Daoy (cell line): Measurements from ENCODE around the gene C16orf54. TPM values are rescaled to one million over a fixed set of nuclear protein-coding genes. Genes with fewer than 3 reads are reported as not detected.
"Not testable (repeated sequence)": the region's sequence is repeated elsewhere in the genome, so short reads cannot be mapped to it uniquely, and the experiment has no call there.

Experiments
- DNase-seq: peaks from one replicate; pipeline ENCODE4 v3.0.0-alpha.2; 2015; ENCODE audit warnings: low read depth
- total RNA-seq: library from RNA; depleted of rRNA; stranded (reverse); fragments of >200 nt; shearing (Covaris generic); gene quantifications from 2 replicates; pipeline ENCODE4 v1.2.3, GENCODE V29; 2014; rRNA removed

Gene C16orf54, protein sequence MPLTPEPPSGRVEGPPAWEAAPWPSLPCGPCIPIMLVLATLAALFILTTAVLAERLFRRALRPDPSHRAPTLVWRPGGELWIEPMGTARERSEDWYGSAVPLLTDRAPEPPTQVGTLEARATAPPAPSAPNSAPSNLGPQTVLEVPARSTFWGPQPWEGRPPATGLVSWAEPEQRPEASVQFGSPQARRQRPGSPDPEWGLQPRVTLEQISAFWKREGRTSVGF
- 0.11 TPM in 1 of 2 replicates, not detected in the other for total RNA-seq

- peak; percentile 79 for DNase-seq
Observed at GRCh38 chr16:29745853-29746345, at the start of gene C16orf54. C16orf54 (minus strand) TSS chr16:29745990; CDS start chr16:29744951, 1,039 bp downstream.

DNA sequence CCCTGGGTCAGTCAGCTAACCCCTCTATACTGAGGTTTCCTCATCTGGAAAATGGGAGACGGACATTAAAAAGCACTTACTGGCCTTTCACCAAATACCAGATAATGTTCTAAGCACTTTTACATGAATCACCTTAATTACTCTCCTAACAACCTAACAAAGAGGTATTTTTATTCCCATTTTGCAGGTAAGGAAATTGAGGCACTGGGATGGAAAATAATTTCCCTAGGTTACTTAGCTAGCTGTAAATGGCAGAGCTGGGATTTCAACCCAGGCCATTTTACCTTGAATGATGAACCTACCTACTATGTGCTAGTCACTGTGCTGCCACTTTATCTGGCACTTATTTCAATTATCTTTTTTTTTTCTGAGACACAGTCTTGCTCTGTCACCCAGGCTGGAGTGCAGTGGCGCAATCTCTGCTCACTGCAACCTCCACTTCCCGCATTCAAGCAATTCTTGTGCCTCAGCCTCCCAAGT, 48.5 kb upstream of the C16orf54 start:
- no peak for DNase-seq

GRCh38 chr16:29793153-29793552, 47.4 kb upstream of the C16orf54 start:
- not testable (repeated sequence) for DNase-seq

DNA sequence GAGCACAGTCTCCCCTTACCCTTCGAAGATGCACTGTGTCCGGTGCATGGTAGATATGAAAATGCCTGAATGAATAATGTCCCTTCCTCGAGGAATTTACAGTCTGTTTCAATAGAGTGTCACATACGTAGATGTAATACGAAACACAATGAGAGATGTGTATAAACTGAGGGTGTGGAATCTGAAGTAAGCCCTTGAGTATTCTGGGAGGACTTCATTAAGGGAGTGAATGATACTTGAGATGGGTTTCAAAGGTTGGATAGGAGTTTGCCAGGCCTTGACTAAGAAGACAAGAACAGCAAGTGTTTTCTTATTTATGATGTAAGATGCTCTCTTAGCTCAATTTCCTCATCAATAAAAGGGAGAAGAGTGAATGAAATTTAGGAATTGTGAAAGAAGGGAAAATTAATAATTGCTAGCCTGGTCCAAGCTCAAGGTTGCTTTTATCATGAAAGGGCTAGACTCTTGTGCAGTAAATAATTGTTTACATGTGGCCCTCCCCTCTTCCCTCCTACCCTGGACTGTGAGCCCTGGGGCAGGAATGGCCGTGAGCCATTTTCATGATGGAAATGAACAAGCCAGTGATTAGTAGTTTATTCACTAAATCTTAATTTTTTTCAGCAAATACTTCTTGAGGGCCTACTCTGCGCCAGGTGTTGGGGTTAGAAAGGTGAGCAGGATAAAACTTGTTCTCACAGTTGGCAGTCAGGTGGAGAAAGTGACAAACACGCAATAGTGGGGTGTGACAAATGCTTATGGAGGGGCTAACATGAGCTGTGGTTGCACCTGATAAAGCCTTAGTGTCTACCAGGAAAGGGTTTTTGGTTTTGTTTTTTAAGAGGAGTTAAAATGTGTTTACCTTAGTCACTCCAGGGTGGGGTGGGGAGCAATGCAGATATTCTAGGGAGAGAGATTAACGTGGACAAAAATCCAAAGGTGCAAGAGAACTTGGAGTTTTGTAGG, 46.3 kb upstream of the C16orf54 start:
- DNase-seq = no peak

DNA sequence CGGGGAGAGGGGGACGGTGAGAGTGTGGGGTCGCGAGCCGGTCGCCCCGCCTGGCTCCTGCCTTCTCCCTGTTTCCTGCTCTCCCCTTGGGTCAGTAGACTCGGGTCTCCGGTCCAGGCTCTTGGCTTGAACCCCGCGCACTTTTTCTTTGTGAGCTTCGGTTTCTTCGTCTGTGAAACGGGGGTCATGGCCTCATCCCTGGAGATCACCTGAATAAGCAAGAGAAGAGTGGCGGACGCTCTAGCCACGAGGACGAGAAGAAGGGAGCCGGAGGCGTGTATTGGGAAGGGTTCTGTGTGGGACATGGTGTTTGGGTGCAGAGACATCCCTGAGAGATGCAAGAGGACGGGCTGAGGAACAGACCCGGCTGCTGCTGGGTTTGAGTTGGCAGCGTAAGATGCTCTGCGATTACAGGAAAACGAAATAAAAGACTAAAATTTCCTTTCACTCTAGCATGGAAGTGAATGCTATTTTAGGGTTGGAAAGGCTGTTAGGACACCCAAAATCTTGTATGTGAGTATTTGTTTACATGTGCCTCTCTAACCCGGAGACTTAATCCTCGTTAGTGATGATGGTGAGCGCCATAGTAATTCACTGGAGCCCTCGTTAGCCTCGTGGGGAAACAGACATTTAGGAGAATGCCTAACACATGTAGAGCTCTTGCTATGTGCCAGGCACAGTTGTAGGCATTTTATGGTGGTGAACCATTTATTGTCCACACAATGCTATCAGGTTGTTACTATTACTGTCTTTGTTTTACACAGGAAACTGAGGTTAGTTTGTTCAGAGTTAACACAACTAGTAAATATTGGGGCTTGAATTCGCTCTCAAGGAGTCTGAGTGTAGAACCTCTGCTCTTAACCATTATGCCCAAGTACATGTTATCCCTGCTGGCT, 45.4 kb upstream of the C16orf54 start:
- no peak for DNase-seq

DNA sequence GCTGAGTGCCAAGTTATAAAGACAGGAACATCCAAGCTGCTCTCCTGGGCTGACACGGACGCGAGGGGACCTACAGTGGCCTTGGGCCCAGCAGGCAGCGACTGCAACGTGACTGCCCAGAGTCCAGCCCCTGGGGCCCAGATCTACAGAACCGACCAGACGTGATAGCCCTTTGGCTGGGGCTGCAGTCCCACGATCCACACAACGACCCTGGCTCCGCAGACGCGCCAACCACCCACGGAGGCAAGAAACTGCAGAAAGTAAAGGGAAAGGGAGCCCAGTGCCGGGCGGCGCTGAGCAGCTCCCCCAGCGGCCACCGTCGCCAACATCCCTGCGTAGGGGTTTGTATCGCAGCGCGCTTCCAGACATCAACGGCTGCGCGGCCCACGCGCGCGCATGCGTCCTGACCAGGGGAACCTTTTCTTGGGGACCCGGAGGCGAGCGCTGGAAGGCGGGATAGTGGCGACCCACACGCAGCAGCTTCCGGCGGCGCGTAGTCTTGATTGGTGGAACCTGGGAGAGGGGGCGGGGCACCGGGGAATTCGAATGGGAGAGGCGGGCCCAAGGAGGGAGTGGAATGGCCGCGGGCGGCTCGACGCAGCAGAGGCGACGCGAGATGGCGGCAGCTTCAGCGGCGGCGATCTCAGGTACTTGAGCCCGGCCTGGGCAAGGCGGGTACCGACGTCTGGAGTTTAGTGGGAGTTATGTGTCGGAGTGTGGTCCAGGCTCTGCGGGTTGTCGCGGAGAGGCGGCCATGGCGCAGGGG, 44.6 kb upstream of the C16orf54 start, which contains the start of gene KIF22:
Gene KIF22 (plus strand): TSS at position 569 of the 766 bp plus-strand sequence. CDS start 9 bp downstream, at position 578.
- peak; percentile 99 for DNase-seq

- no peak for DNase-seq
Observed at GRCh38 chr16:29789775-29790182, 44.0 kb upstream of the C16orf54 start.

DNA sequence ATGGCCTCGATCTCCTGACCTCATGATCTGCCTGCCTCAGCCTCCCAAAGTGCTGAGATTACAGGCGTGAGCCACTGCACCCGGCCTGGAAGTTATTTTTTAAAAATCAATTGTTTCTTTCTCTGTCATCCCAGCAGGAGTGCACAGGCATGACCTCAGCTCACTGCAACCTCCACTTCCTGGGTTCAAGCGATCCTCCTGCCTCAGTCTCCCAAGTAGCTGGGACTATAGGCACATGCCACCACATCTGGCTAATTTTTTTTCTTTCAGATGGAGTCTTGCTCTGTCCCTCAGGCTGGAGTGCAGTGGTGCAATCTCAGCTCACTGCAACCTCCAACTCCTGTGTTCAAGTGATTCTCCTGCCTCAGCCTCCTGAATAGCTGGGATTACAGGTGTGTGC, 41.4 kb upstream of the C16orf54 start:
- not testable (repeated sequence) for DNase-seq

DNA sequence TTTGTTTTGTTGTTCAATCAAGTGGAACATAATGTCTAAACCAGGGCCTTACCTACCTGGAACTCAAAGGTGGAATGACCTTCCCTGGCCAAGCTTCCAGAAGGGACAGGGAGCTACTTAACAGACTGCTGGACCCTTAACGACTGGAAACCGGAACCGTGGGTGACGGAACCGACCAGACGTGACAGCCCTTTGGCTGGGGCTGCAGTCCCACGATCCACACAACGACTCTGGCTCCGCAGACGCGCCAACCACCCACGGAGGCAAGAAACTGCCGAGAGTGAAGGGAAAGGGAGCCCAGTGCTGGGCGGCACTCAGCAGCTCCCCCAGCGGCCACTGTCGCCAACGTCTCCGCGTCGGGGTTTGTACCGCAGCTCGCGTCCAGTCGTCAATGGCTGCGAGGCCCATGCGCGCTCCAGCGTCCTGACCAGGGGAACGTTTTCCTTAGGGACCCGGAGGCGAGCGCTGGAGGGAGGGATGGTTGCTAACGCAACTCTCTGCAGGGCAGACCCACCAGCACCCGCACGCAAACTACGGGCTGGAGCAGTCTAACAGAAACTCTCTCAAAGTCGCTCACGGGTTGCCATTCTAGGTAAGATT, 39.2 kb upstream of the C16orf54 start:
- DNase-seq = peak; percentile 80

DNA sequence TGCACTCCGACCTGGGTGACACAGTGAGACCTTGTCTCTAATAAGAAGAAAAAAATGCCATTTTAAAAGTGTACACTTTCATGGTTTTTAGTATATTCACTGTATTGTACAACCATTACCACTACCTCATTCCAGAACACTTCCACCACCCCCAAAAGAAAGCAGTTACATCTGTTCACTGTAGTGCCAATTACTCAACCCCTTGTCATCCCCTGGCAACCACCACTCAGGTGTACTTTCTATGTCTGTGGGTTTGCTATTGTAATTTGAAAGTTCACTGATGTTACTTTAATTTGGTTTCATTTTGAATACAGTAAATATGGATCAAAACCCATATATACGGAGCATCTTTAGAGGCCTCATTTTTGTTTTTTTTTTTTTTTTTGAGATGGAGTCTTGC, 38.4 kb upstream of the C16orf54 start:
- no peak for DNase-seq

DNA sequence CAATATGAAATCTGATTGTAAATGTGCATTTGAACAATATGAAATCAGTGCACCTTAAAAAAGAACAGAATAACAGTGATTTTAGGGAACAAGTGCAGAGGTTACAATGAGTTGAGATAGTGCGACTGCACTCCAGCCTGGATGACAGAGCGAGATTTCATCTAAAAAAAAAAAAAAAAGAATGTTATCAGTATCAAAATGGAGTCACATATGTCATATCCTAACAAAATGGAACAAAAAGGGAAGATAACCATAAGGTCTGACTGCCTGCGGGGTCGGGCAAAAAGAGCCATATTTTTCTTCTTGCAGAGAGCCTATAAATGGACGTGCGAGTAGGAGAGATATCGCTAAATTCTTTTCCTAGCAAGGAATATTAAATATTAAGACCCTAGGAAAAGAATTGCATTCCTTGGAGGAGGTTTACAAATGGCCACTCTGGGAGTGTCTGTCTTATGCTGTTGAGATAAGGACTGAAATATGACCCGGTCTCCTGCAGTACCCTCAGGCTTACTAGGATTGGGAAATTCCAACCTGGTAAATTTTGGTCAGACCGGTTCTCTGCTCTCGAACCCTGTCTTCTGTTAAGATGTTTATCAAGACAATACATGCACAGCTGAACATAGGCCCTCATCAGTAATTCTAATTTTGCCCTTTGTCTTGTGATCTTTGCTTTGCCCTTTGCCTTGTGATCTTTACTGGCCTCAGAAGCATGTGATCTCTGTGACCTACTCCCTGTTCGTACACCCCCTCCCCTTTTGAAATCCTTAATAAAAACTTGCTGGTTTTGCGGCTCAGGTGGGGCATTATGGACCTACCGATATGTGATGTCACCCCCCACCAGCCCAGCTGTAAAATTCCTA, 37.5 kb upstream of the C16orf54 start:
- DNase-seq = not testable (repeated sequence)

DNA sequence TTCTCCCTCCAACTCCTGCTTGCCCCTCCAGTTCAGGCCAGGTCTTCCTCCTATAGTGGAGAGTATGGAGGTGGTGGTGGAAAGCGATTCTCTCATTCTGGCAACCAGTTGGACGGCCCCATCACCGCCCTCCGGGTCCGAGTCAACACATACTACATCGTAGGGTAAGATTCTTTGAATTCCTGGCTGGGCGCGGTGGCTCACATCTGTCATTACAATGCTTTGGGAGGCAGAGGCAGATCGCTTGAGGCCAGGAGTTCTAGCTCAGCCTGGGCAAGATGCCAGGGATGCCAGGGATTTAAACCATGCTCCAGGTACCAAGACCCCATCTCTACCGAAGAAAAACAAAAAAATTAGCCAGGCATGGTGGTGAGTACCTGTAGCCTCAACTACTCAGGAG, 33.7 kb upstream of the C16orf54 start:
- no peak for DNase-seq

GRCh38 chr16:29777576-29778350, 32.0 kb upstream of the C16orf54 start, which contains the start of gene ZG16:
ZG16 (plus strand) TSS chr16:29778256; CDS start chr16:29779267, 1,011 bp downstream.
- DNase-seq = no peak

GRCh38 chr16:29775742-29776408, 30.1 kb upstream of the C16orf54 start:
- peak; percentile 74 for DNase-seq

DNA sequence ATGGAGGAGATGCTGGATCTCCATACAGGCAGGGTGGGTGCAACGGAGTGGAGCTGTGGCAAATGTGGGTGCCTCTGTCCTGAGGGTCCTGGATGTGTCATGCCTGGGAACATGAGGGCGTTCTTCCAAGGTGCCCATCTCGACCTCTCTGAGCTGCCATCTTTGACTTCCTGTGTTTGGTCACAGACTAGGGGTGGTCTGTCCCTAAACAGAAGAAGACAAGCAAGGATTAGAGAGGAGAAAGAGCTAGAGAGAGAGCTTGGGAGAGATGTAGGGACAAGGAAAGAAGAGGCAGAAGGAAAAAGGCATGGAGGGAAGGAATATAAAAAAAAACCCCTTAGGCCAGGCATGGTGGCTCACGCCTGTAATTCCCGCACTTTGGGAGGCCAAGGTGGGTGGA, 28.9 kb upstream of the C16orf54 start:
- no peak for DNase-seq

DNA sequence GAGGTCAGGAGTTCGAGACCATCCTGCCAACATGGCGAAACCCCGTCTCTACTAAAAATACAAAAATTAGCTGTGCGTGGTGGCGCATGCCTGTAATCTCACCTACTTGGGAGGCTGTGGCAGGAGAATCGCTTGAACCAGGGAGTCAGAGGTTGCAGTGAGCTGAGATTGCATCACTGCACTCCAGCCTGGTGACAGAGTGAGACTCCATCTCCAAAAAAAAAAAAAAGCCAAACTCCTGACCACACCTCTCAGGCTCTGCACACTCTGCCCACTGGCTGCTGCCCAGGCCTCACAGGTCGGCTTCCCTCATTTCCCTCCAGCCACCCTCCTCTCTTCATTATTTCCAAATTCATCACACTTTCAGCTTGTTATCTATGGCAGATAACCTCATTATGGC, 26.5 kb upstream of the C16orf54 start:
- not testable (repeated sequence) for DNase-seq

- DNase-seq = no peak
Observed at GRCh38 chr16:29770250-29770929, 24.6 kb upstream of the C16orf54 start.
